Measurements from ENCODE around the gene MEI1.

The MEI1 gene

DNA sequence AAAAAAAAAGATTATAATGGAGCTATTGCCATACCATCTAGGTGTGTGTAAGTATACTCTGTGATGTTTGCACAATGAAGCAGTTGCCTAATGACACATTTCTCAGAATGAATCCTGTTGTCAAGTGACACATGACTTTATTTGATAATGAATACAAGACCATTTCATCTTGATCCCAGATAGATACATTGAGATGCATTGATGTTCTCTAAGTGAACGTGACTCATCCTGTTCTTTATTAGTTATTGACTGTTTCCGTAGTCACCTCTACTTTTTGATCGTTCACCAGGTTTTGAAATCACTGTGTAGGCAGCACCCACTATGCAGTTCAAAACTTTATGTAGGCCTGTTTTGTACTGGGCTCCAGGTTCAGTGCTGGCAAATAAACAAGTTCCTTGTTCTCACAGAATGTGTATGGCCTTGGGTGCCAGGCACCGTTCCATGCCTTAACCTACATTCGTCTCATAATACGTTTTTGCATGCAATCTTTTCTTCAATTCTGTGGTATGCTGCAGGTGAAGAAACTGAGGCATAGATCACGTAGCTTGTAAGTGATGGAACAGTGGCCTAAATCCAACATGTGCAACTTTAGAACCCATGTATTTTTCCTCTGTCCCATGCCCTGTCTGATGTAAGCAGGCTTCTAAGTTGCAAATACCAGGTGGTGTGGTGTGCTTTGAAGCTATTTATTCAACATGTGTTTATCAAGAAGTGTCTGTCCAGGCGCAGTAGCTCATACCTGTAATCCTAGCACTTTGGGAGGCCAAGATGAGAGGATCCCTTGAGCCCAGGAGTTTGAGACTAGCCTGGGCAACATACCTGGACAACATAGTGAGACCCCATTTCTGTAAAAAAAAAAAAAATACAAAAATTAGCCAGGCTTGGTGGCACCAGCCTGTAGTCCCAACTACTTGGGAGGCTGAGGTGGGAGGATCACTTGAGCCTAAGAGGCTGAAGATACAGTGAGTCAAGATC is 144.0 kb downstream of the MEI1 start:
- H3K36me3 Mint-ChIP-seq = peaks cover 39% of the 10 kb centered on the region
- no peak overlapping the region for H3K4me3 Mint-ChIP-seq
- H3K27ac Mint-ChIP-seq = no peak overlapping the region
- CTCF ChIA-PET = interaction anchor here (0.9 to 3.2 kb wide), 5 partner anchors 12 to 97 kb away, joined by 3 to 13 read pairs (median 4); no protein-coding TSS in a partner anchor
- H3K9me3 Mint-ChIP-seq = no peaks in the 10 kb centered on the region
- H3K4me1 Mint-ChIP-seq = peaks cover 78% of the 10 kb centered on the region
- H3K27me3 Mint-ChIP-seq = no peaks in the 10 kb centered on the region
- DNase-seq = no peak

DNA sequence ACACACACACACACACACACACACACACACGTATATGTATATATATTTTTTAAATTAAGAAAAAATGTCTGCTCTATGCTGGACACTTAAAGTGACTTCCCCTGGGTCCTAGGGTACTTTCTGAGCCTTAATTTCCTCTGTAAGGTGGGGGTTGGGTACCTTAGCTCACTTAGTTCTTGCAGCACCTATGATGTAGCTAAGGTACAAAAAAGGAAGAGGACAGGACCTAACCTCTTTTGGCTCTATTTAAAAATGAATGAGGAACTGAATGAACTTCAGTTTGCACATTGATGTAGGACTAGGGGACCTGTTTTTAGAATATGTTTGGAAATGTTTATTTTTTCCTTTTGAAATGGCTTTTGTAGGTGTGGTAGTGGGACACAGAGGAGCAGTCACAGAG is 144.7 kb downstream of the MEI1 start:
- DNase-seq = no peak
- Mint-ChIP-seq H3K27ac (no peak overlapping the region), H3K9me3 (no peaks in the 10 kb centered on the region), H3K27me3 (no peaks in the 10 kb centered on the region), H3K36me3 (peaks cover 32% of the 10 kb centered on the region), H3K4me1 (peaks cover 73% of the 10 kb centered on the region), H3K4me3 (no peak overlapping the region)
- CTCF ChIA-PET = interaction anchor here (0.7 to 3.2 kb wide), 2 partner anchors 13 to 14 kb away, joined by 4 to 13 read pairs; no protein-coding TSS in a partner anchor

DNA sequence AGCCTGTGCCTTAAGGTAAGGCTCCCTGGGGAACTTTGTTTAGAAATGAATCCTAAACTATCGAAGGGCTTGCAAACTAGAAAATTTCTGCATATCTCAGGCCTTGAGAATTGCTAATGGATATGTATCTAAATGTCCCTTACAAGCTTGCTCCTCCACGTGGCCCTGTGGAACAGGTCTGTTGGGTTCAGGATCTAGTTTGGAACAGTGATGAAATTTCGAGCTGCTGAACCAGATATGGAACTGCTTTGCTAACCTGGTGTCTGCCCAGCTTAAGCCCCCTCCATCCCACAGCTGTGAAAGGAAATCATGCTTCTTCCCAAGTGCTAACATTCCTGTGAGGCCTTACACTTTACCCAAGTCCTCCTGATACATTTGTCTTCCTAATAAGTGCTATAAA is 145.2 kb downstream of the MEI1 start:
- Mint-ChIP-seq H3K4me3 (no peak overlapping the region), H3K4me1 (peaks cover 68% of the 10 kb centered on the region), H3K27ac (no peak overlapping the region), H3K27me3 (no peaks in the 10 kb centered on the region), H3K36me3 (peaks cover 28% of the 10 kb centered on the region), H3K9me3 (no peaks in the 10 kb centered on the region)
- no peak for DNase-seq
- CTCF ChIA-PET = interaction anchor here (0.7 kb wide), 1 partner anchor 13 kb away, joined by 4 read pairs; no protein-coding TSS in a partner anchor

DNA sequence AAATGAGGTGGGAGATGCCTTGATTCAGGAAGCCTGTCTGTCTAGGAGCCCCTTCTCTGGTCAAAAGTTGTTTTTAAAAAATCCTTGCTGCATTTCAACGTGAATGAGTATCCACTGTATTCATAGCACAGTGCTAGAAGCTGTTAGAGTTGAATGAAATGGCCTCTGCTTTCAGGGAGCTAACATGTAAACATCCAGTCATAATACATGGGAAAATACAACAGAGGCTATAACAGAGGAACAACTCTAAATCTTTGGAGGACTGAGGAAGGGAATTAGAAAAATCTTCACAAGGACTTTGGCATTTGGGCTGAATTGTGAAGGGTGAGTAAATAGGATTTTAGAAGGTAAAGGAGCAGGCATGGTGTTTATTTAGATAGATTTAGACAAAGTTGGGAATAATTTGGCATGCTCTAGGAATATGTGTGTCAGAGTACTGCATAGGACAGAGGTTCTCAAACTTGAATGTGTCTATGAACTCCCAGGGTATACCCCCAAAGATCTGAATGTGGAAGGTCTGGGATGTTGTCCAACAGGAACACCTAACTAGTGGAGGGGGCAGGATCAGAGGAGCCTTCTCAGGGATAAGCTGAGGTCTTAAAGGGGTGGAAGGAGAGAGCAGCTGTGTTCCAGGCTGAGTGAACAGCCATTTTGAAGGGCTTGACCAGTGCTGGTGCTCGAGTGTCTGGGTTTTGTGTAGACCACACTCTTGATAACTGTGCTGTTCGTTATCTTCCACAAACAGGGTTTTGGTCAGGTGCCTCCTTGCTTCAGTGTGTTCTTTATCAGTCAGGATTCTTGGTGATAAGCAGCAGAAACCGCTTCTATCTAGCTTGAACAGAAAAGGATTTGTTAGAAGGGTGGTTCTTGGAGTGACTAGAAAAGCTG is 146.3 kb downstream of the MEI1 start:
- H3K27me3 Mint-ChIP-seq = no peaks in the 10 kb centered on the region
- H3K36me3 Mint-ChIP-seq = peaks cover 22% of the 10 kb centered on the region
- no peak overlapping the region for H3K4me3 Mint-ChIP-seq
- H3K27ac Mint-ChIP-seq = peak overlapping the region; percentile 30
- H3K4me1 Mint-ChIP-seq = peaks cover 60% of the 10 kb centered on the region
- no peaks in the 10 kb centered on the region for H3K9me3 Mint-ChIP-seq
- DNase-seq = no peak
- CTCF ChIA-PET = interaction anchor here (0.9 to 2.1 kb wide), 2 partner anchors 11 kb away, joined by 3 to 10 read pairs; no protein-coding TSS in a partner anchor

DNA sequence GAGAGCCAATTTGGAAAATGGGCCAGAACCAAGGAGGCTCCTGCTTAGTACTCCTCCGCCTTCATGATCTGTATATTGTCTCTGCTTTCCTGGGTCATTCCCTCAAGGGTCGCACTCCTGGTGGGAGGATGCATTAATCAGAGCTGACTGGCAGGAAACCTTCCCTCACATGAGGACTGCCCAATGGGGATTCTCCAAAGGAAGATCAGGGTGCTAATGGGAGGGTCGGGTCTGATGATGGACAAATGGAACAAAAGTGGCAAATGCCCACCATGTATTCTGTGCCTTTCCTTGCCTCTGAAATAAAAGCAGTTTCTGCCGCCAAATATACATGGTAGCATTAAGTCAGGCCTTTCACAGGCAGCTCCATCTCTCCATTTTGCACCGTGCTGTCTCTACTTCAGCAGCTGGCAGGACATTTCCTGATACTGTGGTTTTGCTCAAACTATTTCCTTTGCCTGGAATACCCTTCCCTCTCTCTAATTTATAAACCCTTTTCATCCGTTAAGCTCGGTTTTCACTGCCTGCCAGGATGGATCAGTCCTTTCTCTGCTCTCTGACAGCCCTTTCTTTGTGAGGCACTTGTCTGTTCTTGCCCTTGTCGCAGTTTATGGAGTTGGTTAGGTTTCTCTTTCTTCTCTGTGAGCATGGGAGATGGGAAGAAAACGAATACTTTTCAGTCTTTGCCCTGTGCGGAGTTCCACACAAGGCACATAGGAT is 147.1 kb downstream of the MEI1 start:
- H3K36me3 Mint-ChIP-seq = peaks cover 18% of the 10 kb centered on the region
- no peaks in the 10 kb centered on the region for H3K9me3 Mint-ChIP-seq
- no peak for DNase-seq
- no peak overlapping the region for H3K4me3 Mint-ChIP-seq
- H3K27me3 Mint-ChIP-seq = no peaks in the 10 kb centered on the region
- CTCF ChIA-PET = interaction anchor here (0.9 to 2.1 kb wide), 4 partner anchors 10 to 100 kb away, joined by 3 to 10 read pairs (median 3); no protein-coding TSS in a partner anchor
- H3K4me1 Mint-ChIP-seq = peaks cover 56% of the 10 kb centered on the region
- no peak overlapping the region for H3K27ac Mint-ChIP-seq

DNA sequence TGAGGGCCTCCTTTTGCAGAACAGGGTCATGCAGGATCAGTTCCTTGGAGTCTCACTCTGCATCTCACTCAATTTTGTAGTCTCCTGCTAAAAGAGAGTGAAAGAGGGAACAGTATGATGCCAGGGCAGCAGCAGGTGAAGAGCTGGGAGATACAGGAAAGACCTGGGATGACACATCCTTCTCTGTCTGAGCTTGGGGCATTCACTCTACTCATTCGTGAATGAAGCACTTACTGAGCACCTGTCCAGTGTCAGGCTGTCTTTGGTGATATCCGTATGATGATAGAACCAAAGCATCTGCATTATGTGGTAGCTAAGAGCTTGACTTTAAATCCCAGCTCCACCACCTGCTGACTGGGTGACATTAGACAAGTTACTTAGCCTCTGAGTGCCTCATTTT is 148.0 kb downstream of the MEI1 start:
- Mint-ChIP-seq H3K4me1 (peaks cover 52% of the 10 kb centered on the region), H3K4me3 (no peak overlapping the region), H3K27me3 (no peaks in the 10 kb centered on the region), H3K27ac (no peak overlapping the region), H3K9me3 (no peaks in the 10 kb centered on the region), H3K36me3 (peaks cover 16% of the 10 kb centered on the region)
- DNase-seq = no peak
- CTCF ChIA-PET = interaction anchor here (1.1 to 1.2 kb wide), 2 partner anchors 79 to 101 kb away, joined by 3 to 4 read pairs; partner anchors contain the start of gene TNFRSF13C

DNA sequence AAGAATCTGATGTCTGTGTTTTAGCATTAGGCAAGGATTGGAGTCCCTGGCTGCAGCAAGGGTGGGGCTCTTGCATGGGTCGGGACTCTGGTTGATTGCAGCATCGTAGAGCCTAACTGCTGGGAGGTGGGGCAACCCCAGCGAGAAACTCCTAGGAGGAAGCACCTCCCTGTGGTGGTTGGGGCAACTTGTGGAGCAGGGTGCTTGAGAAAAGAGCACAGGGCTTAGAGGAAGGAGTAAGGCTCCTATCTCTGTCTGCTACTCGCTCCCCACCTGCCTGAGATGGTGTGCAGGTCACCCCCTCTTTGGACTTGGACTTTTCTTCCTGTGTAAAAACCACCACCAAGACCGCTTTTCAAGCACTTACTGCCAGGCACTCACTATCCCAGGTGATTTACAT is 149.2 kb downstream of the MEI1 start:
- CTCF ChIA-PET = no interaction called here

More for the DNA sequence above, 149.2 kb downstream of the MEI1 start:
- Mint-ChIP-seq H3K4me3 (no peak overlapping the region), H3K27ac (no peak overlapping the region), H3K27me3 (no peaks in the 10 kb centered on the region), H3K36me3 (peaks cover 12% of the 10 kb centered on the region), H3K4me1 (peaks cover 47% of the 10 kb centered on the region), H3K9me3 (no peaks in the 10 kb centered on the region)
- DNase-seq = no peak

Data from activated naive CD4-positive, alpha-beta T cell treated with anti-CD3 and anti-CD28 coated beads, Interleukin-2, amount 10 ng/mL, durations not matched to agents 7 days and 5 days (primary cell).